Stimulated activated memory B cell treated with anti-CD40 and anti-IgM and Interleukin-4, amounts not matched to agents 10 μg/mL and 1 μg/mL and 100 μg/mL, for 72 hours (primary cell): ENCODE data around the gene TMPRSS3.
A peak's percentile ranks its signal among the peaks of the same experiment; 100 is the strongest.

Experiments
- ATAC-seq: fragments of 150-1000 bp; cut with Tn5 transposase; 2 replicates; pipeline ENCODE4 v1.10.0; 2021
- H3K27ac Mint-ChIP-seq: one replicate; pipeline ENCODE4 v1.8.0; 2022; ENCODE audit warnings: mild to moderate bottlenecking, mixed read lengths
- H3K27me3 Mint-ChIP-seq: one replicate; pipeline ENCODE4 v1.8.0; 2022; ENCODE audit warnings: mixed read lengths
- H3K36me3 Mint-ChIP-seq: one replicate; pipeline ENCODE4 v1.8.0; 2022; ENCODE audit warnings: mixed read lengths
- H3K4me1 Mint-ChIP-seq: one replicate; pipeline ENCODE4 v1.8.0; 2022; ENCODE audit warnings: mixed read lengths
- H3K4me3 Mint-ChIP-seq: one replicate; pipeline ENCODE4 v1.8.0; 2022; ENCODE audit warnings: mild to moderate bottlenecking, moderate library complexity, mixed read lengths
- H3K9me3 Mint-ChIP-seq: one replicate; pipeline ENCODE4 v1.8.0; 2022; ENCODE audit warnings: mixed read lengths

TMPRSS3 gene

DNA sequence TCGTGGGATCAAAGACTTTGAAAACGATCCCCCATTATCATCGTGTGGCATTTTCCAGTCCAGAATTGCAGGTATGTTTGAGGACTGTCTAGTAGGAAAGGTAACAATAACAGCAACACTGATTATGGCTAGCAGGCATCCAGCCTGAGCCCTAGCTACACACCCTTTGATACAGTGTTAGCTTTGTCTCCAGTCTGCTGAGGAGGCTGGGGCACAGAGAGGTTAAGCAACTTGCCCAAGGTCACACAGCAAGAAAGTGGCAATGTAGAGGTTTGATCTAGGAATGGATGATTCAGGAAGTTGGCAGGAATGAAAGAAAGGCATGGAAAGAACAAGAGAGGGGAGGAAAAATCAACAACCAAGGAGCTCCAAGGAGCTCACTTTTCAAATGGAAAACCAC lies 39.0 kb upstream of the TMPRSS3 start:
- Mint-ChIP-seq H3K9me3 (peaks cover 20% of the 10 kb centered on the region), H3K36me3 (no peaks in the 10 kb centered on the region), H3K27me3 (peaks cover 41% of the 10 kb centered on the region), H3K27ac (no peak overlapping the region), H3K4me3 (no peak overlapping the region), H3K4me1 (peaks cover 10% of the 10 kb centered on the region)
- no peak for ATAC-seq

DNA sequence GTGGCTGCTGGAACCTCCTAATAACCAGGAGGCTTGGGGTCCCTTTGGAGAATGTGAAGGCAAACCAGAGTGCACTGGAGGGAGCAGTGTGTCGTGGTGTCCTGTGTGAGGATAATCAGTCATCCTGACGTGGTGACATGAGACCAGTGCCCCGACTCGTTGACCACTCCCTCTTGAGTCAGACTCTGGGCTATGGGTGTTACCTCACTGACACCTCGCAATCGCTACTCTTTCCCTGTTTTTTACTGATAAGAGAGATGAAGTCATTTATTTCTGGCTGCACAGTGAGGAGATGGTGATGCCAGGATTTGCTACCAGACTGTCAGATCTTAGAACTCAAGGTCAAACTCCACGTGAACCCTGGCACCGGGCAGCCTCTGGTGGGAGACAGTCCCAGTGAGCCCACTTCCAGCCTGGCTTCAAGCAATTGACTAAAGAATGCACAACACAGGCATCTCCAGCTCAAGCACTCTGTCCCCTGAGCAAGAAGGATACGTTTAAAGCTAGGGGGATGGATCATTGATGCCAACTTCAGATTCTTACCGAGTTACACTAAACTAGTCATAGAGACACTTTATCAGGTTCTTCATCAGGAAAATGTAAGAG lies 38.2 kb upstream of the TMPRSS3 start:
- Mint-ChIP-seq H3K27ac (no peak overlapping the region), H3K27me3 (peaks cover 34% of the 10 kb centered on the region), H3K36me3 (no peaks in the 10 kb centered on the region), H3K4me1 (peaks cover 2% of the 10 kb centered on the region), H3K9me3 (peaks cover 17% of the 10 kb centered on the region), H3K4me3 (no peak overlapping the region)
- ATAC-seq: no peak

DNA sequence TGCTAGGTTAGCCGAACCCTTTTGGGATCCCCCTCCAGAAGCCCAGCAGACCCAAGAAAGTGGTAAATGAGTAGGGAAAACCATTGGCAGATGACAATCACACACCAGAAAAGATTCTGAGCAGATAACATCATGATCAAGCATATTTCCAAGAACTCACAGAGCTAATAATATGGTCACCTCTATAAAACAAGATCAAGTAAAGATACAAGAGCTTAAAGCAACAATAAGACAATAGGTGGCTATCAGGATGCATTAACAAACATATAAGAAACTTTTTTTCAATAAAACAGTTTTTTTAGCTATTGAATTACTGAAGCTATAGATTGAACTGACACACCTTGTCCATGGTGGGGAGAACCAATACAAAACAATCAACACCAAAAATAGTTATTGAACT lies 36.8 kb upstream of the TMPRSS3 start:
- H3K4me3 Mint-ChIP-seq: no peak overlapping the region
- no peak for ATAC-seq
- H3K9me3 Mint-ChIP-seq: peaks cover 17% of the 10 kb centered on the region
- H3K27ac Mint-ChIP-seq: no peak overlapping the region
- H3K4me1 Mint-ChIP-seq: no peaks in the 10 kb centered on the region
- H3K27me3 Mint-ChIP-seq: peaks cover 26% of the 10 kb centered on the region
- no peaks in the 10 kb centered on the region for H3K36me3 Mint-ChIP-seq

DNA sequence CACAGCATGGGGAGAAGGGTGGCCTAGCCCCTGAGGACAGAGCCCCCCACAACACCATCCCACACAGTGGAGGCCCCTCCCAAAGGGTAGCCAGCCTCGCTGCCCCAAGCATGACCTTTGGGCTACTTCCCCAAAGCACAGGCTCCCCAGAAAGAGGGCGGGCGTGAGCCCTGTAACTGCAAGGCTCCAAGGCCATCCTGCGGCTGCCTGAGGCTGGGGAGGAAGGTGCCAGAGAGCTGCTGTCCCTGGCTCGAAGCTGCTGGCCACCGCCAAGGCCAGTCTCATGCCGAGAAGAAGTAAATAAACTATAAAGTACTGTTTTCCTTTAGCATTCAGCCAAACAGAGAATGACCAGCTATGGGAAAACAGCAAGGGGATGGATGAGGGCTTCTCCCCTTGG lies 35.3 kb upstream of the TMPRSS3 start:
- H3K4me3 Mint-ChIP-seq: no peak overlapping the region
- no peaks in the 10 kb centered on the region for H3K36me3 Mint-ChIP-seq
- H3K27ac Mint-ChIP-seq: no peak overlapping the region
- H3K9me3 Mint-ChIP-seq: peaks cover 14% of the 10 kb centered on the region
- no peaks in the 10 kb centered on the region for H3K4me1 Mint-ChIP-seq
- ATAC-seq: no peak
- peaks cover 34% of the 10 kb centered on the region for H3K27me3 Mint-ChIP-seq

DNA sequence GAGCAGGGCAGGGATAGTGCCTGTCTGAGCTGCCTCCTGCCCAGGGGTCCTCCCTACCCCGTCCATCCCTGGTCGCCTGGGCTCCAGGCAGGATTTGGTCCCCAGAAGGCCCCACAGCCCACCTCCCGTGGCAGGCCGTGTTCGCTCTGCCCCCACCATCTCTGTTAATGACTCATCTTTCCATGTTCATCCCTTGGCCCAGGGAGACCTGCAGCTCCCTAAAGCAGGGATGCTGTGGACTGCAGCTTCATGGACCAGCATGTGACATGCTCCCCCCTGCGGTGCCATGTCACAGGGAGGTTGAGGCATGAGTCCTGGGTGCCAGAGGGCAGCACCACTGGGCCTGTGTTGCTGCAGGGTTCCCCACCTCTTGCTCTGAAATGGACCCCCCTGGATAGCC lies 34.7 kb upstream of the TMPRSS3 start:
- Mint-ChIP-seq H3K27ac (no peak overlapping the region), H3K4me3 (no peak overlapping the region), H3K36me3 (no peaks in the 10 kb centered on the region), H3K4me1 (peaks cover 5% of the 10 kb centered on the region), H3K9me3 (peaks cover 9% of the 10 kb centered on the region), H3K27me3 (peaks cover 34% of the 10 kb centered on the region)
- no peak for ATAC-seq

DNA sequence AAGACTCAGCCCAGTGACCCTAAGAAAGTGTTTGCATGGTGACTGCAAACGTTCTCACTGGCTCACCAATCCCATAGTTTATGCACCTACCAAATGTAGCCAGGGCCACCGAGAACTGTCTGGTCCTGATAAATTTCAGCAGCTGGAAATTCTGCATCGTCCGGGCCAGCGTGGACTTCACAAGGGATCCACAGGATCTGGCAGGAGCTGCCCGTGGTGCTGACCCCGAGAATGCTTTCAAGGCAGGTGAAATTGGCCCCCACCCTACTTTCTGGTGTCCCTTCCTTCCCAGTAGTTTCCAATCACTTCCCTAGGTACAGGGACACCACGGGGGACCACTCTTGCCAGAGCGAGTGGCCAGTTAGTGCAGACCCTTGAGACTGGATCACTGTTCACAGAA lies 34.0 kb upstream of the TMPRSS3 start:
- no peaks in the 10 kb centered on the region for H3K36me3 Mint-ChIP-seq
- peaks cover 6% of the 10 kb centered on the region for H3K9me3 Mint-ChIP-seq
- no peak for ATAC-seq
- H3K27me3 Mint-ChIP-seq: peaks cover 34% of the 10 kb centered on the region
- peaks cover 12% of the 10 kb centered on the region for H3K4me1 Mint-ChIP-seq
- H3K27ac Mint-ChIP-seq: no peak overlapping the region
- no peak overlapping the region for H3K4me3 Mint-ChIP-seq

DNA sequence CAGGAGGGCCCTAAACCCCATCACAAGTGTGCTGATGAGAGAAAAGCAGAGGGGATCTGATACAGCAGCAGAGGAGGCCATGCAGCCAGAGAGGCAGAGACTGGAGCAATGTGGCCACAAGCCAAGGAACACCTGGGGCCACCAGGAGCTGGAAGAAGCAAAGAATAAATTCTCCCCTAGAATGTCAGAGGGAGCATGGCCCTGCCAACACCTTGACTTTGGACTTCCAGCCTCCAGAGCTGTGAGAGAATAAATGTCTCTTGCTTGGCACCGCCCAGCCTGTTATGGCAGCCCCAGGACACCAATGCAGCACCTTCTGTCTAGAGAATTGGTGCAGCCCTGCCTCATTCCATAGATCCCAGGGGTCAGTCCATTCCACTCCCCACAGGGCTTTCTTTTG lies 33.2 kb upstream of the TMPRSS3 start:
- H3K4me3 Mint-ChIP-seq: no peak overlapping the region
- H3K27me3 Mint-ChIP-seq: peaks cover 34% of the 10 kb centered on the region
- H3K27ac Mint-ChIP-seq: no peak overlapping the region
- no peak for ATAC-seq
- no peaks in the 10 kb centered on the region for H3K36me3 Mint-ChIP-seq
- H3K9me3 Mint-ChIP-seq: peaks cover 6% of the 10 kb centered on the region
- H3K4me1 Mint-ChIP-seq: peaks cover 20% of the 10 kb centered on the region

DNA sequence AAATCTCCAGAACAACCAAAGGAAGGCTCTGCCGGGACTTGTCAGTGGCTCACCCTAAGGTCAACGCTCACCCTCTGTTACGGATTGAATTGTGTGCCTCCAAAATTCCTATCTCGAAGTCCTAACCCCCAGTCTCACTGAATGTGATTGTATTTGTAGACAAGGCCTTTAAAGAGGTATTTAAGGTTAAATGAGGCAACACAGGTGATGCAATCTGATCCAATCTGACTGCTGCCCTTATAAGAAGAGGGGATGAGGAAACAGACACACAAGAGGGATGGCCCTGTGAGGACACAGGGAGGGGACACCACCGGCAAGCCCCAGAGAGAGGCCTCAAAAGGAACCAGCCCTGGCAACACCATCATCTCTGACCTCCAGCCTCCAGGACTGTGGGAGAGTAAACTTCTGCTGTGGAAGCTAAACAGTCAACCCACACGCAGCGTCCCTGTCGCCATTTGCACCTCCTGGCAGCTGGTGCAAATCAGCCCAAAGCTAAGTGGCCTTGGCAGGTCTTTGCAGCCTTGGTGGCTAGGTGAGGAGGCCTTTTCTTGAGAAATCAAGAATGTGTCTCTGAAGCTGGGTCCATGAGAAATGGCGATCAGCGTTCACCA lies 32.1 kb upstream of the TMPRSS3 start:
- H3K4me3 Mint-ChIP-seq: no peak overlapping the region
- no peaks in the 10 kb centered on the region for H3K36me3 Mint-ChIP-seq
- peaks cover 6% of the 10 kb centered on the region for H3K9me3 Mint-ChIP-seq
- H3K27me3 Mint-ChIP-seq: peaks cover 34% of the 10 kb centered on the region
- H3K4me1 Mint-ChIP-seq: peaks cover 29% of the 10 kb centered on the region
- no peak overlapping the region for H3K27ac Mint-ChIP-seq
- no peak for ATAC-seq

DNA sequence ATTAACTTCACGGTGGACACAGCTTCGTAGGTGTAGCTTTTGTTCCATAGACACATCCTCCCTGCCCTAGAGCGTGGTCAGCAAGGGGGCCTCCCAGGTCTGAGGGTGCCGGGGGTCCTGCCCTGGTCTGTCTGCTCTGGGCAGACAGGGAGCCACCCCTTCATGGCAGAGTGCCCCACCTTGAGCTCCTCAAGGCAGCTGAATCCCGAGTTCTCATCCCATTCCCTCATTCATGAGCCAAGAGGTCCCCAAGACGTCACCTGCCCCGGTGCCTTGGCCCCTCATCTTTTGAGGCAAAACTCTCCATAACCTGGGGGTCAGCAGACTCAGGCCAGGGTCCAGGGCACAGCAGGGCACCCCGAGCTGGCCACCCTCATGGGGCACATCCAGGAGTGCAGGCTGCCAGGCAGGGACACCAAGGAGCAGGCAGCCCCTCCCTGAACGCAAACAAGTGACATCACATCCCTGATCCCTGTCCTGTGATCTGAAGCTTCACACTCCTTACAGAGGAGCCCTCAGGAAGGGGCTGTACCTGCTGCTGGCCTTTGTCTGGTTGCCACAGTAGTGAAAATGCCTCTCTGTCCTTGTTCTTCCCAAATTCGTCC lies 31.1 kb upstream of the TMPRSS3 start:
- Mint-ChIP-seq H3K27me3 (peaks cover 35% of the 10 kb centered on the region), H3K4me1 (peaks cover 34% of the 10 kb centered on the region), H3K36me3 (no peaks in the 10 kb centered on the region), H3K4me3 (no peak overlapping the region), H3K27ac (no peak overlapping the region), H3K9me3 (no peaks in the 10 kb centered on the region)
- no peak for ATAC-seq

DNA sequence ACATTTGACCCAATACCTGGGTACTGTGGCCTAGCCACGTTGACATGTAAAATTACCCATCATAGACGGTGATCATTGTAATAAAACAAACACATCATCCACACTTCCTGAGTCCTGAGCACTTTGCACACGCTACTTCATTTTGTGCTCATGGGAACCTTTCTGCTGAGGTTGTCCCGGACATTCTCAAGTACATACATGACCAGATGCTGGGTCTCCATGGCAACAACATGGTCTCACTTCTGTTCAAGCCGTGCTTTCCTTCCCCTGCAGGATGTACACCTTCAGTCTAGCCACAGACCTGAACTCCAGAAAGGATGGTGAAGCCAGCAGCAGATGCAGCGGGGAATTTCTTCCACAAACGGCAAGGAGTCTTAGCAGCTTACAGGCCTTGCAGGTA lies 30.6 kb upstream of the TMPRSS3 start:
- ATAC-seq: no peak
- H3K4me3 Mint-ChIP-seq: no peak overlapping the region
- H3K27me3 Mint-ChIP-seq: peaks cover 35% of the 10 kb centered on the region
- H3K9me3 Mint-ChIP-seq: peaks cover 2% of the 10 kb centered on the region
- H3K4me1 Mint-ChIP-seq: peaks cover 37% of the 10 kb centered on the region
- no peaks in the 10 kb centered on the region for H3K36me3 Mint-ChIP-seq
- no peak overlapping the region for H3K27ac Mint-ChIP-seq

DNA sequence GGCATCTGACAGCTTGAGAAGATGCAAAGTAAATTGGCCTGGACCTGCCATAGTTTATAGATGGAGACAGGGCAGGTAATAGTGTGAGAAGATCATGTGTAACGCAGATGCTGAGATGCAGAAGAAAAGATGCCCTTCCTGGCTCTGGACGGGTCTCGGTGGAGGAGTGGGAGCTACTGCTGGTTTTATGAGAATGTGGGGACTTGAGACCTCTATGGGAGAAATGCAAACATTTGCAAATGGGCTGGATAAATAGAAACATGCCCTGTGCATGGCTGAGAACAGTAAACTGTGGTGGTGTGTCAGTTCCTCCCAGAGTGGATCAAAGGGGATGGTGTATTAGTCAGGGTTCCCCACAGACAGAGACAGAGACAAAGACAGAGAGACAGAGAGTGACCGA lies 29.7 kb upstream of the TMPRSS3 start:
- H3K9me3 Mint-ChIP-seq: peaks cover 8% of the 10 kb centered on the region
- H3K4me1 Mint-ChIP-seq: peaks cover 46% of the 10 kb centered on the region
- no peak for ATAC-seq
- H3K4me3 Mint-ChIP-seq: no peak overlapping the region
- H3K27ac Mint-ChIP-seq: peak overlapping the region; percentile 8
- H3K27me3 Mint-ChIP-seq: peaks cover 35% of the 10 kb centered on the region
- H3K36me3 Mint-ChIP-seq: no peaks in the 10 kb centered on the region

DNA sequence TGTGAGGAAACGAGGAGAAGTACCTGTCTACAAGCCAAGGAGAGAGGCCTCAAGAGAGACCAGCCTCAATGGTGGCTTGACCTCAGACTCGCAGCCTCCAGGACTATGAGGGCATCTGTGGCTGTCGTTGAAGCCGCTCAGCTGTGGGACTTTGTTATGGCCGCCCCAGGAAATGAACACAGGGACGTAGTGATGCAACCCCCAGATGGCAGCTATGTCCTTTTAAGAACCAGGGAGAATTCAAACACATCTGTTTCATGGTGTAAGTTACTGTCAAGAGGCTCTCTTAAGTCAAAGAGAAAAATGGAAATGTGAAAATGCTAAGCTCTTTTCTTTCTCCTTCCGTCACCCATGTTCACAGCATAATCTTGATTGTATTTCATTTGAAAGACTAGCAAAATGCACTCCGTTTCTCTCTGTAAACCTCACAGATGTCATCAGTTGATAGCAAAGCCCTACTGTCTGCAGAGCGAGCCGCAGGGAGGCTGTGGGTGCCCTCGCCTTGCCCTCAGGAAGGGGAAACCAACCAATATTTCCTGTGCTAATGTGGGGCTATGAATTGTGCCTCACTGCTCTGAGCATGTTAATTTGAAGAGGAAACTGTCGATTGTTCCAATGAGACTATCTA lies 29.2 kb upstream of the TMPRSS3 start:
- peaks cover 35% of the 10 kb centered on the region for H3K27me3 Mint-ChIP-seq

DNA sequence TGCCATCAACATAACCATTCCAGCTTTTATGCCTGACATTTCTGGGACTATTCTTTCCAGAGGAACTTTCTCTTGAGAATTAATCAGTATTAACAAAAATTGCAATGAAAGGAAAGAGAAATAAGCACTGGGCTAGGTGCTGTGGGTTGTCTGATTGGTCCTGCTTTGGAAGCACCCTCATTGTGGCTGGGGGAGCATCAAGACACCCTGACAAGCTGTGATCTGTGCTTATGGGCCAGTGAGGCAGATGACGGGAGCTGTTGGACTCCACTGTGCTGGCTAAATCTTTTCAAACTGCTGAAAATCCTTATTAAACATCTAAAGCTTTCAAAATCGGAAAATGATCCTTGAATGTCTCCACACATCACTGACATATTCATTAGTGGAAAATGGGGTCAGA lies 27.8 kb upstream of the TMPRSS3 start:
- Mint-ChIP-seq H3K4me3 (no peak overlapping the region), H3K27ac (no peak overlapping the region), H3K9me3 (peaks cover 8% of the 10 kb centered on the region), H3K4me1 (peaks cover 48% of the 10 kb centered on the region), H3K36me3 (no peaks in the 10 kb centered on the region), H3K27me3 (peaks cover 29% of the 10 kb centered on the region)
- no peak for ATAC-seq

More for the DNA sequence above, 29.2 kb upstream of the TMPRSS3 start:
- Mint-ChIP-seq H3K9me3 (peaks cover 8% of the 10 kb centered on the region), H3K4me1 (peaks cover 48% of the 10 kb centered on the region), H3K36me3 (no peaks in the 10 kb centered on the region), H3K4me3 (no peak overlapping the region), H3K27ac (peak overlapping the region; percentile 8)
- peak; percentile 70 for ATAC-seq

DNA sequence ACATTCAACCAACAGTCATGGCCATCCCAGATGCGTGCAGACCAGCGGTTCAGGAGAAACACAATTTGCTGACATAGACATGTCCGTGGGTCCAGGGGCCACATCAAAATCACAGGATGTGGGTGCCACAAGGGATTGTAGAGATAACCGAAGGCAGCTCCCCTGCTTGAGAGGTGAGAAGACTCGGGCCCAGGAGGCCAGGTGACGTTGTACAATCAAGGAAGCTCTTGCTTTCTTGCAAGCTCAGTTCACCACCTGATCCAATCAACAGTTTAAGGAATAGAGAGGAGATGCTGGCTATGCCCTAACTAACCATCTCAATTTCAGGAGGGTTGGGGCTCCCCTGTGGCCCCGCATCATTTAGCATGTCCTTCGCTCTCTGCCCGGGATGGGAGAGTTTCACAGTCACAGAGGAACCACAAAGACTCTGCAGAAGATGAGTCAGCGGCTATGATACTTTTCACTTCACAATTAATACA lies 27.4 kb upstream of the TMPRSS3 start:
- peak; percentile 82 for ATAC-seq
- Mint-ChIP-seq H3K36me3 (no peaks in the 10 kb centered on the region), H3K27me3 (peaks cover 28% of the 10 kb centered on the region), H3K9me3 (peaks cover 8% of the 10 kb centered on the region), H3K4me1 (peaks cover 48% of the 10 kb centered on the region), H3K4me3 (no peak overlapping the region), H3K27ac (no peak overlapping the region)

DNA sequence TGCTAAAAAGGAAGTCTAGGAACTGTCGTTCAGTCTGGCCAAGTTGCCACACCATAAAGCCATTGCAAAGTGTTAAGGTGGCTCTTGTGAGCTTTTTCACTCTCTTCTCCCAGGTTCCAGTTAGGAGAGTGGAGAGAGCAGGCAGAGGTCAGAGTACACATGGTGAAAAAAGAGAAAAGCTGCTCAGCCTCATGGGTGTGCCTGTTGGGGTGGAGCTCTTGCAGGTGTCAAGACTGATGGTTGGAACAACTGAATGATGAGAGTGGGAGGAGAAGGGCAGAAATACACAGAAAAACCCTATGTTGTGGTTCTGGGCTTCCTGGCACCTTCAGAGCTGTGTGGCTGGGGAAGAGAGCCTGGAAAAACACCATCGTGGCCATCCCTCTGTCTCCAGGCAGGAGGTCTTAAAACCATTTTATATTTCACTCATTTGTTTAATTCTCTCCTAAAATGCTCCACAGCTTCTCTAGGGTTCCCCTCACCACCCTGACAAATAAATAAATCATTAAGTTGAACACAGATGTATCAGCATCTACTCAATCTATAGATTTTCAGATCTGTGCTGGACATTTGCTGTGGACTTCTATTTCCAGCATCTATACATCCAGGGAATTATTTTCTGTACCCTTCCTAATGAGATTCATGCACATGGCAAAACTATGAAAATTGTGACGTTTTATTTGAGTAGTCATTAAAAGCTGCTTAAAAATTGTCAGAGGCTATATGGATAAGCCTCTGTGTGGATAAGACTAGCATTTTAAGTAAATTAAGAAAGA lies 25.4 kb upstream of the TMPRSS3 start:
- Mint-ChIP-seq H3K27me3 (peaks cover 15% of the 10 kb centered on the region), H3K27ac (no peak overlapping the region), H3K36me3 (no peaks in the 10 kb centered on the region), H3K4me1 (peaks cover 59% of the 10 kb centered on the region), H3K4me3 (no peak overlapping the region), H3K9me3 (peaks cover 8% of the 10 kb centered on the region)
- no peak for ATAC-seq
